Testis (tissue), 3 donors: ENCODE measurements around the gene TMEM212. TPM values are rescaled to one million over a fixed set of nuclear protein-coding genes. Genes with fewer than 3 reads are reported as not detected.
"Not testable (repeated sequence)": the region's sequence is repeated elsewhere in the genome, so short reads cannot be mapped to it uniquely, and the experiment has no call there.

Experiments
- DNase-seq: peaks from one replicate; pipeline ENCODE4 v3.0.0-alpha.2; 2019
- H3K27ac ChIP-seq, 2 donors: fragments of 200-600 bp; sonication (generic); one replicate each; pipeline ENCODE4 v1.5.1; 2019
- H3K27me3 ChIP-seq: fragments of 200-600 bp; sonication (generic); one replicate; pipeline ENCODE4 v1.5.1; 2019
- H3K36me3 ChIP-seq: fragments of 200-600 bp; sonication (generic); one replicate; pipeline ENCODE4 v1.5.1; 2017; ENCODE audit warnings: low read depth; ENCODE audit errors: missing control alignments
- H3K4me1 ChIP-seq: fragments of 200-600 bp; sonication (generic); one replicate; pipeline ENCODE4 v1.5.1; 2019
- H3K4me3 ChIP-seq, 2 donors: fragments of 200-600 bp; sonication (generic); one replicate each; pipeline ENCODE4 v1.5.1; 2017 to 2019
- H3K9me3 ChIP-seq: fragments of 200-600 bp; sonication (generic); one replicate; pipeline ENCODE4 v1.5.1; 2017
- POLR2A ChIP-seq: fragments of 450-650 bp; IDR thresholded peaks from one replicate; pipeline ENCODE4 v1.6.1; 2017; ENCODE audit warnings: antibody characterized with exemption, mild to moderate bottlenecking, moderate library complexity
- WGBS, 2 donors: methylation state at CpG; one replicate each; pipeline ENCODE4 v1.1.5; 2018; 5-methylcytosine and 5-hydroxymethylcytosine counted together
- intact Hi-C: fragments of 100-400 bp; cut with DNase I; formaldehyde crosslinking; loops from one replicate; pipeline ENCODE4 v1.15.1; 2023; ENCODE audit warnings: low total_unique reads
- polyA plus RNA-seq: library from polyadenylated mRNA; stranded (reverse); fragments of 350-450 nt; fragmentation: Illumina TruSeq; extraction: RNeasy Lipid Tissue Mini Kit (QIAGEN cat#74804); gene quantifications from one replicate; pipeline ENCODE4 v1.2.3, GENCODE V29; 2014; ENCODE audit warnings: low read depth, low replicate concordance; ENCODE audit not compliant: insufficient read depth
- total RNA-seq, 2 donors: library from RNA; depleted of rRNA; stranded (reverse); fragments of >200 nt; gene quantifications; one replicate each; pipeline ENCODE4 v1.2.3, GENCODE V29; 2016
- TF ChIP-seq, protein P1 (sequence below), 3 experiments: fragments of 450-650 bp in 2 of 3; fragments of 200-600 bp in 1 of 3; sonication (generic) in 1 of 3; IDR thresholded peaks; one replicate each; pipeline ENCODE4 v1.5.1; 2016 to 2019; ENCODE audit warnings: antibody characterized with exemption in 3 of 3, mild to moderate bottlenecking in 2 of 3, moderate library complexity in 1 of 3

The TMEM212 gene
- total and polyA plus RNA-seq, 3 donors from 2014 or later = 1.8 to 4.3 (median 2.5) TPM

- Histone ChIP-seq H3K9me3 (no peaks in the 10 kb centered on the region), H3K4me1 (peaks cover 8% of the 10 kb centered on the region), H3K27me3 (no peaks in the 10 kb centered on the region), H3K27ac (no peak overlapping the region), H3K4me3 (no peak overlapping the region), H3K36me3 (no peaks in the 10 kb centered on the region)
- 74 to 76% methylated on average over 5 of the region's 5 CpGs for WGBS, 2 donors
- intact Hi-C loops = no loop called here
- no peak for DNase-seq
- TF ChIP-seq, protein P1, sequence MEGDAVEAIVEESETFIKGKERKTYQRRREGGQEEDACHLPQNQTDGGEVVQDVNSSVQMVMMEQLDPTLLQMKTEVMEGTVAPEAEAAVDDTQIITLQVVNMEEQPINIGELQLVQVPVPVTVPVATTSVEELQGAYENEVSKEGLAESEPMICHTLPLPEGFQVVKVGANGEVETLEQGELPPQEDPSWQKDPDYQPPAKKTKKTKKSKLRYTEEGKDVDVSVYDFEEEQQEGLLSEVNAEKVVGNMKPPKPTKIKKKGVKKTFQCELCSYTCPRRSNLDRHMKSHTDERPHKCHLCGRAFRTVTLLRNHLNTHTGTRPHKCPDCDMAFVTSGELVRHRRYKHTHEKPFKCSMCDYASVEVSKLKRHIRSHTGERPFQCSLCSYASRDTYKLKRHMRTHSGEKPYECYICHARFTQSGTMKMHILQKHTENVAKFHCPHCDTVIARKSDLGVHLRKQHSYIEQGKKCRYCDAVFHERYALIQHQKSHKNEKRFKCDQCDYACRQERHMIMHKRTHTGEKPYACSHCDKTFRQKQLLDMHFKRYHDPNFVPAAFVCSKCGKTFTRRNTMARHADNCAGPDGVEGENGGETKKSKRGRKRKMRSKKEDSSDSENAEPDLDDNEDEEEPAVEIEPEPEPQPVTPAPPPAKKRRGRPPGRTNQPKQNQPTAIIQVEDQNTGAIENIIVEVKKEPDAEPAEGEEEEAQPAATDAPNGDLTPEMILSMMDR (IDR thresholded peaks at IDR 0.05) = no peak
- TF ChIP-seq POLR2A = no peak
Observed at GRCh38 chr3:171851660-171852058, 8.5 kb downstream of the TMEM212 start.

GRCh38 chr3:171854649-171855305 lies 11.6 kb downstream of the TMEM212 start:
- H3K4me1 ChIP-seq = peaks cover 4% of the 10 kb centered on the region
- no peak overlapping the region for H3K4me3 ChIP-seq
- H3K9me3 ChIP-seq = no peaks in the 10 kb centered on the region
- TF ChIP-seq, protein P1 (IDR thresholded peaks at IDR 0.05) = no peak
- TF ChIP-seq POLR2A = no peak
- no peak overlapping the region for H3K27ac ChIP-seq
- DNase-seq = no peak
- intact Hi-C loops = no loop called here
- H3K27me3 ChIP-seq = no peaks in the 10 kb centered on the region
- 83 to 87% methylated on average over 2 of the region's 2 CpGs for WGBS, 2 donors
- H3K36me3 ChIP-seq = no peaks in the 10 kb centered on the region

GRCh38 chr3:171858770-171859169 lies 15.6 kb downstream of the TMEM212 start:
- H3K4me1 ChIP-seq, H3K36me3 ChIP-seq, H3K27me3 ChIP-seq, H3K4me3 ChIP-seq, DNase-seq, H3K9me3 ChIP-seq, intact Hi-C loops, H3K27ac ChIP-seq: not testable (repeated sequence)
- 93 to 98% methylated on average over 4 of the region's 4 CpGs for WGBS, 2 donors

GRCh38 chr3:171860830-171861535 lies 17.8 kb downstream of the TMEM212 start:
- no peak overlapping the region for H3K4me3 ChIP-seq
- no peak for DNase-seq
- no peaks in the 10 kb centered on the region for H3K9me3 ChIP-seq
- H3K27me3 ChIP-seq = no peaks in the 10 kb centered on the region
- intact Hi-C loops = no loop called here
- H3K36me3 ChIP-seq = no peaks in the 10 kb centered on the region
- H3K27ac ChIP-seq = no peak overlapping the region
- TF ChIP-seq, protein P1 (IDR thresholded peaks at IDR 0.05) = no peak
- TF ChIP-seq POLR2A = no peak
- WGBS, 2 donors = 34 to 44% methylated on average over 6 of the region's 6 CpGs
- H3K4me1 ChIP-seq = no peaks in the 10 kb centered on the region

DNA sequence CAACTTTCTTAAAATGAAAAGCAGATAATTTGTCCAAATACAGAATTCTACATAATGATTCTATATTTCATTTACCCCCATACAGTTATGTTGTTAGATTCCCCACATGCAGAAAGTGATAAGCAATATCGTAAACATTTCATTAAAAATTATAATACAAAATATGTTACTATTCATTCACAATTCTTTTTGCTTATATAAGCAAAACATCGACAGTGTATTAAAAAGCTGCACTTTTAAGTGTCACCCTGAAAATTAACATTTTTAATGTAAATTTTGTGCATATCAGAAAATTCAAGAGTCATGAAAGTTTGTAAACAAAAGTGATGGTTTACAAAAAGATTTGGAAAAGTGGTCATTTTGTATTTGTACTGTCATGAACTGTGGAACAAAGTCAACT lies 19.2 kb downstream of the TMEM212 start:
- intact Hi-C loops = no loop called here
- Histone ChIP-seq H3K9me3 (no peaks in the 10 kb centered on the region), H3K27me3 (no peaks in the 10 kb centered on the region), H3K4me1 (no peaks in the 10 kb centered on the region), H3K4me3 (no peak overlapping the region), H3K27ac (no peak overlapping the region), H3K36me3 (no peaks in the 10 kb centered on the region)
- 89 to 94% methylated on average over 2 of the region's 2 CpGs for WGBS, 2 donors
- DNase-seq = no peak
- TF ChIP-seq, protein P1 (IDR thresholded peaks at IDR 0.05) = no peak
- no peak for TF ChIP-seq POLR2A
